ENCODE measurements around the gene CITED4. TPM values are rescaled to one million over a fixed set of nuclear protein-coding genes. Genes with fewer than 3 reads are reported as not detected.

CITED4 gene
- total RNA-seq, 2 donors from 2014 or later: 22.9 to 26.5 TPM

- no peak for DNase-seq
- intact Hi-C loops (cut with DNase I): no loop called here
- ATAC-seq: no peak
Measured at GRCh38 chr1:40820911-40821693, 41.1 kb downstream of the CITED4 start.

GRCh38 chr1:40820251-40820797 lies 41.8 kb downstream of the CITED4 start:
- intact Hi-C loops (cut with DNase I): no loop called here
- ATAC-seq: no peak

DNA sequence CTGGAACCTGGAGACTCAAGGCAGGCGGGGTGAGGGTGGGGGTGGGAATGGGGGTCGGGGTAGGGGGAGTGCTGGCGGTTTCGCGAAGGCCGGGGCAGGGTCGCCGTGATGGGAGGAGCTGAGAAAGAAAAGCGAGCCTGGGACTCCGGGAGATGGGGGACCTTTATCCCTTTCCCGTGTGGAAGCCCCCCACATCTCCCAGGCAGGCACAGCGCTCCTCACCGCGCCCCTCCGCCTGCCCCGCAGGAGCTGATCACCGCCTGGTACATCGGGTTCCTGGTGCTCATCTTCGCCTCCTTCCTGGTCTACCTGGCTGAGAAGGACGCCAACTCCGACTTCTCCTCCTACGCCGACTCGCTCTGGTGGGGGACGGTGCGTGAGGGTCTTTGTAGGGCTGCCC lies 43.1 kb downstream of the CITED4 start:
- no peak for ATAC-seq
- intact Hi-C loops (cut with DNase I): no loop called here
- no peak for DNase-seq

More at GRCh38 chr1:40820251-40820797, 41.8 kb downstream of the CITED4 start:
- no peak for DNase-seq

GRCh38 chr1:40818264-40818961 lies 43.8 kb downstream of the CITED4 start:
- intact Hi-C loops (cut with DNase I): no loop called here
- peak; percentile 78 for DNase-seq
- peak; percentile 89 to 97 for ATAC-seq

DNA sequence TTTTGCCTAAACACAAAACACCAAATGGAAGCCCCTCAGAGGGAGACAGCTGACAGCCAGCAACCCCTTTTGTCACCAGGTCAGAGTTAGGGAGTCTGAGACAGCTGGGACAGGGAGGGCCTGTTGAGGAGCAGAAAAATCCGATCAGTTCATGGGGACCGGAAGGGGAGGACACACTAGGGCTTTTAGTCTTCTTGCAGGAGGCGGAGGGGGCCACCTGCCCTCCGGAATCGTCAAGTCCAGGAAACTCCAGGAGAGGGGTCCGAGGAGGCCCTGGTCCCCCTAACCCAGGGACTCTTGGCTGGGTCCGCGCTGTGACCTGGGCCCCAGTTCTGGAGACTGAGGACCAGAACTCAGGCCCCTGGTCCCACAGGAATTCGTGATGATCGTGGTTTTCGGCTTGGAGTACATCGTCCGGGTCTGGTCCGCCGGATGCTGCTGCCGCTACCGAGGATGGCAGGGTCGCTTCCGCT lies 44.3 kb downstream of the CITED4 start:
- intact Hi-C loops (cut with DNase I): no loop called here
- no peak for DNase-seq

DNA sequence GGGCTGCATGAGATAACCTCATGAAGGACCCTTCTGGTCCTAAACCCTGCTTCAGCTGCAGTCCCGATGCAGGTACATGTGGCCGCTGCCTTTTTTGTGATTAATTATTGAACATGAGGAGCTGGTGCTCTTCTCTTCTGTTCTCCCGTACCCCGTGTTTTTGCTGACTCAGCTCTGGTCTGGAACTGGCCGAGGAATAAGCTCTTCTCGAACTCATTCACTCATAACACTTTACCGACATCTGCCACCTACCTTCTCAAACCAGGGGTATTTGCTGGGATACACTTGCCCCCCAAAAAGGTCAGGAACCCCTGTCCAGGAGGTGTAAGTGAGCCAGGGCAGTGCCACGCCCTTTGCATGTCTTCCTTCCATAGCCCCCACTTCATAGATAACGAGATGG lies 46.7 kb downstream of the CITED4 start:
- DNase-seq (no peak), ATAC-seq (no peak)
- intact Hi-C loops (cut with DNase I): no loop called here

More for the DNA sequence above, 44.3 kb downstream of the CITED4 start:
- peak in 1 of 2 donors; percentile 14 for ATAC-seq

Other genes with a start within 250 kb of the CITED4 start
- 1 to 10 TPM; 2.9 to 3.6 TPM for gene RIMS3, start 196.7 kb downstream of the CITED4 start, total RNA-seq
- 10 to 100 TPM; 60.1 to 71.1 TPM for gene NFYC, start 170.7 kb downstream of the CITED4 start, total RNA-seq
- 1 to 10 TPM; 1.3 to 1.4 TPM for gene KCNQ4, start 78.6 kb downstream of the CITED4 start, total RNA-seq
- 10 to 100 TPM; 10.3 to 18.3 TPM for gene CTPS1, start 117.3 kb upstream of the CITED4 start, total RNA-seq
- under 1 TPM; 0.21 to 0.37 TPM for gene SLFNL1, start 159.4 kb upstream of the CITED4 start, total RNA-seq